Panc1 (cell line): ENCODE results near the gene GPS1. TPM values are rescaled to one million over a fixed set of nuclear protein-coding genes. Genes with fewer than 3 reads are reported as not detected.
A peak's percentile ranks its signal among the peaks of the same experiment; 100 is the strongest.

Source experiments
- ATAC-seq: fragments of 200-7000 bp; cut with Tn5 transposase; 2 replicates; pipeline ENCODE4 v1.9.1; 2020; ENCODE audit warnings: mild to moderate bottlenecking, moderate library complexity
- BruUV-seq: library from RNA; stranded (reverse); fragments of 400-500 nt; replicated peaks from 2 replicates; lab custom pipeline; 2021; lab: Mats Ljungman, UMichigan
- CTCF ChIA-PET: fragments of 300-600 bp; sonication (Branson Sonifier 250); formaldehyde crosslinking; loops from one replicate; lab custom pipeline; 2022; ENCODE audit warnings: antibody characterized with exemption; lab: Charles Lee
- POLR2A ChIA-PET: fragments of 300-600 bp; sonication (Branson Sonifier 250); formaldehyde crosslinking; loops from one replicate; lab custom pipeline; 2022; ENCODE audit warnings: antibody characterized with exemption; lab: Charles Lee
- DNase-seq: peaks from one replicate; pipeline ENCODE4 v3.0.0-alpha.2; 2010; ENCODE audit warnings: low read depth, low spot score
- H3K27ac ChIP-seq: 2 replicates; pipeline ENCODE4 v1.5.1; 2011; ENCODE audit warnings: mild to moderate bottlenecking, low read length, inconsistent platforms
- H3K27me3 ChIP-seq: fragments of 200-500 bp; sonication (Bioruptor generic); 2 replicates; pipeline ENCODE4 v1.6.0; 2014; ENCODE audit warnings: low read length, inconsistent platforms; ENCODE audit not compliant: control insufficient read depth, insufficient read depth
- H3K36me3 ChIP-seq: fragments of 200-500 bp; sonication (Bioruptor generic); 2 replicates; pipeline ENCODE4 v1.5.1; 2014; ENCODE audit warnings: inconsistent platforms, mild to moderate bottlenecking, low read length, moderate library complexity; ENCODE audit not compliant: control insufficient read depth, insufficient read depth
- H3K4me1 ChIP-seq: 2 replicates; pipeline ENCODE4 v1.5.1; 2011; ENCODE audit warnings: inconsistent platforms, mild to moderate bottlenecking, low read length, moderate library complexity; ENCODE audit not compliant: control insufficient read depth, insufficient read depth
- H3K4me3 ChIP-seq, 2 experiments: 2 replicates each; pipeline ENCODE4 v1.5.1; 2011 to 2012; ENCODE audit warnings: low read depth in 2 of 2, low read length in 2 of 2, mild to moderate bottlenecking in 2 of 2, inconsistent platforms in 1 of 2, moderate library complexity in 1 of 2
- H3K9me3 ChIP-seq: fragments of 200-500 bp; sonication (Bioruptor generic); 2 replicates; pipeline ENCODE4 v1.5.1; 2014; ENCODE audit warnings: low read depth, mild to moderate bottlenecking, inconsistent platforms, low read length, moderate library complexity; ENCODE audit not compliant: control insufficient read depth, insufficient read depth
- POLR2AphosphoS5 ChIP-seq: IDR thresholded peaks from 2 replicates; pipeline ENCODE4 v1.6.1; 2012; ENCODE audit warnings: mild to moderate bottlenecking, low read depth, low read length, moderate library complexity
- SIN3A ChIP-seq: IDR thresholded peaks from 2 replicates; pipeline ENCODE4 v1.6.1; 2012; ENCODE audit warnings: low read depth, mild to moderate bottlenecking, low read length, moderate library complexity, borderline replicate concordance; ENCODE audit not compliant: insufficient read depth
- TCF7L2 ChIP-seq: IDR thresholded peaks from 2 replicates; pipeline ENCODE4 v1.6.1; 2011; ENCODE audit warnings: mild to moderate bottlenecking, low read depth, low read length, inconsistent platforms
- in situ Hi-C: cut with HindIII; loops from 2 replicates; pipeline ENCODE4 v1.10.0; 2016; ENCODE audit warnings: low sequenced_read_pairs, low pct_unique_long_range_greater_than_20kb
- intact Hi-C: fragments of 100-400 bp; cut with micrococcal nuclease; formaldehyde crosslinking; loops from one replicate; pipeline ENCODE4 v1.10.0; 2022; ENCODE audit not compliant: unreplicated experiment
- total RNA-seq: library from RNA; stranded (reverse); gene quantifications from one replicate; pipeline ENCODE4 v1.2.1, GENCODE V29; 2021; ENCODE audit not compliant: unreplicated experiment
- TF ChIP-seq, protein P1 (sequence below): fragments of 450-650 bp; IDR thresholded peaks from 2 replicates; pipeline ENCODE4 v1.5.1; 2017; ENCODE audit warnings: mild to moderate bottlenecking
- TF ChIP-seq, protein P2 (sequence below), 2 experiments: IDR thresholded peaks; 2 replicates each; pipeline ENCODE4 v1.6.1; 2011 to 2012; ENCODE audit warnings: low read depth in 2 of 2, control low read depth in 1 of 2, low read length in 1 of 2, mild to moderate bottlenecking in 1 of 2, moderate library complexity in 1 of 2; ENCODE audit not compliant: insufficient read depth in 1 of 2

Gene GPS1
- total RNA-seq, 1 experiment from 2014 or later = 175 TPM

DNA sequence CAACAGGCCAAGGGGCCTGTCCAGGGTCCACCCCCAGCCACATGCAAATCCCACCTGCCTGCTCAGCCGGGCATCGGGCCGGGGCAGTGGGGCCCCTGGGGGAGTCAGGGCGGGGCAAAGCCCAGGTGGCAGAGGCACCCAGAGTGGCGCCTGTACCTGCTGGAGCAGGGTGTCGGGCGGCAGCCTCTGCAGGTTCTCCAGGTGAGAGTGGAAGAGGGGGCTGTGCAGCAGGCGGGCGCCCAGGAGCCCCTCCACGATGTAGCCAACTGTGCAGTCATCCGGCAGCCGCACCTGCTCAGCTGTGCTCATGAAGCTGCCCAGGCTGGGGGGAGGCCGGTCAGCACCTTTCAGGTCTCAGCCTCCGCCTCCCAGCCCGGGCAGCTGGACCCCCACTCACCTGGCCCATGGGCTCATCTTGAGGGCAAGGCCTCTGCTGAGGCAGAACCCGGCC is 2.2 kb upstream of the GPS1 start:
- no peak overlapping the region for H3K4me3 ChIP-seq
- H3K27me3 ChIP-seq = no peaks in the 10 kb centered on the region
- BruUV-seq = no TSS peak
- POLR2A ChIA-PET = no interaction called here
- CTCF ChIA-PET = no interaction called here
- no peak overlapping the region for H3K27ac ChIP-seq
- H3K36me3 ChIP-seq = peaks cover 6% of the 10 kb centered on the region; the same call in 1 of the 2 replicates
- DNase-seq = no peak
- peaks cover 17% of the 10 kb centered on the region; the same call in 1 of the 2 replicates for H3K4me1 ChIP-seq
- in situ Hi-C loops = no loop called here
- no peaks in the 10 kb centered on the region for H3K9me3 ChIP-seq
- TF ChIP-seq, protein P1, sequence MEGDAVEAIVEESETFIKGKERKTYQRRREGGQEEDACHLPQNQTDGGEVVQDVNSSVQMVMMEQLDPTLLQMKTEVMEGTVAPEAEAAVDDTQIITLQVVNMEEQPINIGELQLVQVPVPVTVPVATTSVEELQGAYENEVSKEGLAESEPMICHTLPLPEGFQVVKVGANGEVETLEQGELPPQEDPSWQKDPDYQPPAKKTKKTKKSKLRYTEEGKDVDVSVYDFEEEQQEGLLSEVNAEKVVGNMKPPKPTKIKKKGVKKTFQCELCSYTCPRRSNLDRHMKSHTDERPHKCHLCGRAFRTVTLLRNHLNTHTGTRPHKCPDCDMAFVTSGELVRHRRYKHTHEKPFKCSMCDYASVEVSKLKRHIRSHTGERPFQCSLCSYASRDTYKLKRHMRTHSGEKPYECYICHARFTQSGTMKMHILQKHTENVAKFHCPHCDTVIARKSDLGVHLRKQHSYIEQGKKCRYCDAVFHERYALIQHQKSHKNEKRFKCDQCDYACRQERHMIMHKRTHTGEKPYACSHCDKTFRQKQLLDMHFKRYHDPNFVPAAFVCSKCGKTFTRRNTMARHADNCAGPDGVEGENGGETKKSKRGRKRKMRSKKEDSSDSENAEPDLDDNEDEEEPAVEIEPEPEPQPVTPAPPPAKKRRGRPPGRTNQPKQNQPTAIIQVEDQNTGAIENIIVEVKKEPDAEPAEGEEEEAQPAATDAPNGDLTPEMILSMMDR = no peak
- TF ChIP-seq SIN3A = no peak
- TF ChIP-seq, protein P2, sequence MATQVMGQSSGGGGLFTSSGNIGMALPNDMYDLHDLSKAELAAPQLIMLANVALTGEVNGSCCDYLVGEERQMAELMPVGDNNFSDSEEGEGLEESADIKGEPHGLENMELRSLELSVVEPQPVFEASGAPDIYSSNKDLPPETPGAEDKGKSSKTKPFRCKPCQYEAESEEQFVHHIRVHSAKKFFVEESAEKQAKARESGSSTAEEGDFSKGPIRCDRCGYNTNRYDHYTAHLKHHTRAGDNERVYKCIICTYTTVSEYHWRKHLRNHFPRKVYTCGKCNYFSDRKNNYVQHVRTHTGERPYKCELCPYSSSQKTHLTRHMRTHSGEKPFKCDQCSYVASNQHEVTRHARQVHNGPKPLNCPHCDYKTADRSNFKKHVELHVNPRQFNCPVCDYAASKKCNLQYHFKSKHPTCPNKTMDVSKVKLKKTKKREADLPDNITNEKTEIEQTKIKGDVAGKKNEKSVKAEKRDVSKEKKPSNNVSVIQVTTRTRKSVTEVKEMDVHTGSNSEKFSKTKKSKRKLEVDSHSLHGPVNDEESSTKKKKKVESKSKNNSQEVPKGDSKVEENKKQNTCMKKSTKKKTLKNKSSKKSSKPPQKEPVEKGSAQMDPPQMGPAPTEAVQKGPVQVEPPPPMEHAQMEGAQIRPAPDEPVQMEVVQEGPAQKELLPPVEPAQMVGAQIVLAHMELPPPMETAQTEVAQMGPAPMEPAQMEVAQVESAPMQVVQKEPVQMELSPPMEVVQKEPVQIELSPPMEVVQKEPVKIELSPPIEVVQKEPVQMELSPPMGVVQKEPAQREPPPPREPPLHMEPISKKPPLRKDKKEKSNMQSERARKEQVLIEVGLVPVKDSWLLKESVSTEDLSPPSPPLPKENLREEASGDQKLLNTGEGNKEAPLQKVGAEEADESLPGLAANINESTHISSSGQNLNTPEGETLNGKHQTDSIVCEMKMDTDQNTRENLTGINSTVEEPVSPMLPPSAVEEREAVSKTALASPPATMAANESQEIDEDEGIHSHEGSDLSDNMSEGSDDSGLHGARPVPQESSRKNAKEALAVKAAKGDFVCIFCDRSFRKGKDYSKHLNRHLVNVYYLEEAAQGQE (IDR thresholded peaks at IDR 0.05; ENCODE audit: insufficient read depth in 1 of 2, low read depth in 2 of 2, low read length in 1 of 2) = no peak
- no peak for TF ChIP-seq POLR2AphosphoS5
- no peak for TF ChIP-seq TCF7L2
- intact Hi-C loops = no loop called here
- ATAC-seq = no peak

DNA sequence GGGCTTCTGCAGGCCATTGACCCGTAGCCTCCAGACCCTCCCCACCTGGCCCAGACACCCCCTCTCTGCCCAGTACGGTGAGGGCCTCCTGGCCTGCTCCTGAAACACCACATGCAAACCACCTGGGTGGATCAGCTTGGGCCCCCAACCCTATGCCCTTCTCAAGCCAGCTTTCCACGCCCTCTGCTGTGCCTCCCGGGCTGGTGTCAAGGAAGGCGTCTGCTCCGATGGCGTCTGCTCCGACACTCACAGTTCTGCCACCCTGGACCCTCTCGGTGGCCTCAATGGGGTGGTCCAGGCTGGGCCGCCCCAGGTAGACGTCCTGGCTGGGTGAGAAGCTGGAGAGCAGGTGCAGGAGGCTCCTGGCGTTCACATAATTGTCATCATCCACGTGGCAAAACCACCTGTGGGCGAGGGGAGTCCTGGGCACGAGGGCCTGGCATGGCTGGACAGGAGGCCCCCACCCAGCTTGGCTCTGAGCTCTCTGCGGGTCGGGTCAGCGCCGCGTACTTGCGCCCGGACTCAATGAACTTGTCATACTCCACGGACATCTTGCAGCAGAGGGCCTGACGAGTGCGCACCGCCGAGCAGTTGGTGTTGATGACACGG is 1.4 kb upstream of the GPS1 start:
- DNase-seq (no peak), ATAC-seq (no peak)
- POLR2A ChIA-PET = no interaction called here
- Histone ChIP-seq H3K36me3 (peaks cover 7% of the 10 kb centered on the region), H3K9me3 (no peaks in the 10 kb centered on the region), H3K27me3 (no peaks in the 10 kb centered on the region), H3K4me3 (peak overlapping the region; percentile 85 to 99), H3K4me1 (peaks cover 19% of the 10 kb centered on the region), H3K27ac (peak overlapping the region; percentile 73)
- in situ Hi-C loops (loop anchor here (10.0 kb wide), 1 partner anchor 85 kb away; no protein-coding TSS in a partner anchor), intact Hi-C loops (no loop called here)
- no TSS peak for BruUV-seq
- TF ChIP-seq, protein P2 (IDR thresholded peaks at IDR 0.05; ENCODE audit: insufficient read depth in 1 of 2, low read depth in 2 of 2, low read length in 1 of 2) = no peak
- TF ChIP-seq POLR2AphosphoS5 = no peak
- TF ChIP-seq TCF7L2 = no peak
- TF ChIP-seq, protein P1 = no peak
- TF ChIP-seq SIN3A = no peak
- CTCF ChIA-PET = no interaction called here
